ENCODE measurements around the gene KCNMA1. TPM values are rescaled to one million over a fixed set of nuclear protein-coding genes. Genes with fewer than 3 reads are reported as not detected.

KCNMA1 gene
- polyA plus RNA-seq, 1 experiment = 21.4 TPM

DNA sequence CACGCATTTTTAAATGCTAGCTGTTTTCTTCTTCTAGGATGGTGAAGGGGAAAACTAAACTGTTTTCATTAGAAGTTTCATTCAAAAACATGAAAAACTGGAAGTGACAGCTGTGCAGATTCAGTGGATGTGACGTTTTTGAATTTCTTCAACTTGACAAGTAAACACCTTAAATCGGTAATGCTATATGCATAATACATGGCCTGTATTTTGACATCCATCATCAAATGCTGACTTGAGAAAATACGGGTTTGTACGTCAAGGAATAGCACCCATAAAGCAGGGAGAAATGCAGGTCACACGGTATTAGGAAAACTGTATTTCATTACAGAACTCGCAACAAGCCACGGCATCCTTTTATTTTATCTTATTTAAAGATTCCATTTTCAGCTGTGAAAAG lies 720.5 kb downstream of the KCNMA1 start:
- DNase-seq (ENCODE audit: low read depth) = no peak
- CTCF ChIA-PET = no interaction called here
- Histone ChIP-seq H3K4me3 (ENCODE audit: low read depth, low read length) (no peak overlapping the region), H3K27me3 (ENCODE audit: control insufficient read depth, insufficient read depth, low read length) (no peaks in the 10 kb centered on the region), H3K36me3 (ENCODE audit: control insufficient read depth, insufficient read depth, low read length) (no peaks in the 10 kb centered on the region)
- POLR2A ChIA-PET = no interaction called here
- TF ChIP-seq, protein P1, sequence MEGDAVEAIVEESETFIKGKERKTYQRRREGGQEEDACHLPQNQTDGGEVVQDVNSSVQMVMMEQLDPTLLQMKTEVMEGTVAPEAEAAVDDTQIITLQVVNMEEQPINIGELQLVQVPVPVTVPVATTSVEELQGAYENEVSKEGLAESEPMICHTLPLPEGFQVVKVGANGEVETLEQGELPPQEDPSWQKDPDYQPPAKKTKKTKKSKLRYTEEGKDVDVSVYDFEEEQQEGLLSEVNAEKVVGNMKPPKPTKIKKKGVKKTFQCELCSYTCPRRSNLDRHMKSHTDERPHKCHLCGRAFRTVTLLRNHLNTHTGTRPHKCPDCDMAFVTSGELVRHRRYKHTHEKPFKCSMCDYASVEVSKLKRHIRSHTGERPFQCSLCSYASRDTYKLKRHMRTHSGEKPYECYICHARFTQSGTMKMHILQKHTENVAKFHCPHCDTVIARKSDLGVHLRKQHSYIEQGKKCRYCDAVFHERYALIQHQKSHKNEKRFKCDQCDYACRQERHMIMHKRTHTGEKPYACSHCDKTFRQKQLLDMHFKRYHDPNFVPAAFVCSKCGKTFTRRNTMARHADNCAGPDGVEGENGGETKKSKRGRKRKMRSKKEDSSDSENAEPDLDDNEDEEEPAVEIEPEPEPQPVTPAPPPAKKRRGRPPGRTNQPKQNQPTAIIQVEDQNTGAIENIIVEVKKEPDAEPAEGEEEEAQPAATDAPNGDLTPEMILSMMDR (IDR thresholded peaks at IDR 0.05; ENCODE audit: insufficient read depth, low read depth, low read length) = no peak

DNA sequence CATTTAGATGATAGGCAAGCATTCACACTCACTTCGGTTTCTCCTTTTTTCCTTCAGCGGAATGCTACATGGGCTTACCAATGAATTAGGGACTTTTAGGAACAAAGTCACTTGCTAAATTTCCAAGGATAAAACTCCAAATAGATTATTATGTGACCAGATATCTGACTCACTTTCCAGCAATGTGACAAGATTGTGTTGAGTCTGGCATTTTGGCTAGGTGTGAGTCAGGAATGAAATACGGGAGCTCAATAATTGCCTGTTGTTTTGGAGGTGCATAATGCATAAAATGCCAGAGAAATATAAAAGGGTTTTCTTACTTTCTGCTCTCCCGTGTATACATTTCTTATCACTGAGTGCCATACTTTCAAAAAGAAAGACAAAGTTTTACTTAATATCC lies 721.1 kb downstream of the KCNMA1 start:
- H3K36me3 ChIP-seq (ENCODE audit: control insufficient read depth, insufficient read depth, low read length) = no peaks in the 10 kb centered on the region
- no peak for DNase-seq (ENCODE audit: low read depth)
- TF ChIP-seq, protein P1 (IDR thresholded peaks at IDR 0.05; ENCODE audit: insufficient read depth, low read depth, low read length) = no peak
- no peak overlapping the region for H3K4me3 ChIP-seq (ENCODE audit: low read depth, low read length)
- ChIA-PET POLR2A (no interaction called here), CTCF (interaction anchor here (0.7 kb wide), 1 partner anchor 854 kb away, joined by 3 read pairs; no protein-coding TSS in a partner anchor)
- H3K27me3 ChIP-seq (ENCODE audit: control insufficient read depth, insufficient read depth, low read length) = no peaks in the 10 kb centered on the region

DNA sequence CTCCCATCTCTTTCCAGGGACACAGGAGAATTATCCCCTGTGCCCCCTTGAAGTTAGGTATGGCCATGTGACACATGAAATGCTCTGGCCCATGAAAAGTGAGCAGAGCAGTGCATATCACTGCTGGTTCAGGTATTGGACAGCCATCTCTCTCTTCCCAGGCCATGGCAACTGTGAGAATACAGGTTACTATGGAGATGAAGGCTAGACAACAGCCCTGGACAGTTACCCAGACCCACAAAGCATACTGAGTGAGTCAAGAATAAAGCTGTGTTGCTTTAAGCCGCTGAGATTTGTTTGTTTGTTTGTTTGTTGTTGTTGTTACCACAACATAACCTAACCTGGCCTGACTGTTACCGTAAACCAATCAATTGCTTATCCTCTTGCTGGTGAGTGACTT lies 722.3 kb downstream of the KCNMA1 start:
- CTCF ChIA-PET = no interaction called here
- POLR2A ChIA-PET = no interaction called here
- H3K36me3 ChIP-seq (ENCODE audit: control insufficient read depth, insufficient read depth, low read length) = no peaks in the 10 kb centered on the region
- H3K4me3 ChIP-seq (ENCODE audit: low read depth, low read length) = no peak overlapping the region
- TF ChIP-seq, protein P1 (IDR thresholded peaks at IDR 0.05; ENCODE audit: insufficient read depth, low read depth, low read length) = no peak
- no peak for DNase-seq (ENCODE audit: low read depth)
- no peaks in the 10 kb centered on the region for H3K27me3 ChIP-seq (ENCODE audit: control insufficient read depth, insufficient read depth, low read length)

DNA sequence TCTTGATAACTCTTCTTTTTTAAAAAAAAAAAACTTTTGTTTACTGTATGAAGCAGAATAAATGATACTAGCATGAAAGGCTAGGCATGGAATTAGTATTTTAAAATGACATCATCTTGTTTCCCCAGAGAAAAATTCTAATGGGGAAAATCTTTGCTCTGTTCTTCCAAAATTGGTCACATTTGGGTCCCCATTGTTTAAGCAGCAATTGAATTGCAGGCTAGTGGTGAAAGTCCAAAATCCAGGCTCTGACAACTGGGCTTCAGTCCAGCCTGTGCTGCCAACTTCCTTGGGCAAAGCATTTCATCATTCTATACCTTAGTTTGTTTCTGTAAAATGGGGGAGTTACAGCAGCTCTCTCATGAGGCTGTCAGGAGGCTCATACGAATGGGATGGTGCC lies 726.4 kb downstream of the KCNMA1 start:
- DNase-seq (ENCODE audit: low read depth) = no peak
- TF ChIP-seq, protein P1 (IDR thresholded peaks at IDR 0.05; ENCODE audit: insufficient read depth, low read depth, low read length) = no peak
- Histone ChIP-seq H3K36me3 (ENCODE audit: control insufficient read depth, insufficient read depth, low read length) (no peaks in the 10 kb centered on the region), H3K27me3 (ENCODE audit: control insufficient read depth, insufficient read depth, low read length) (no peaks in the 10 kb centered on the region), H3K4me3 (ENCODE audit: low read depth, low read length) (no peak overlapping the region)
- POLR2A ChIA-PET = no interaction called here
- CTCF ChIA-PET = no interaction called here

DNA sequence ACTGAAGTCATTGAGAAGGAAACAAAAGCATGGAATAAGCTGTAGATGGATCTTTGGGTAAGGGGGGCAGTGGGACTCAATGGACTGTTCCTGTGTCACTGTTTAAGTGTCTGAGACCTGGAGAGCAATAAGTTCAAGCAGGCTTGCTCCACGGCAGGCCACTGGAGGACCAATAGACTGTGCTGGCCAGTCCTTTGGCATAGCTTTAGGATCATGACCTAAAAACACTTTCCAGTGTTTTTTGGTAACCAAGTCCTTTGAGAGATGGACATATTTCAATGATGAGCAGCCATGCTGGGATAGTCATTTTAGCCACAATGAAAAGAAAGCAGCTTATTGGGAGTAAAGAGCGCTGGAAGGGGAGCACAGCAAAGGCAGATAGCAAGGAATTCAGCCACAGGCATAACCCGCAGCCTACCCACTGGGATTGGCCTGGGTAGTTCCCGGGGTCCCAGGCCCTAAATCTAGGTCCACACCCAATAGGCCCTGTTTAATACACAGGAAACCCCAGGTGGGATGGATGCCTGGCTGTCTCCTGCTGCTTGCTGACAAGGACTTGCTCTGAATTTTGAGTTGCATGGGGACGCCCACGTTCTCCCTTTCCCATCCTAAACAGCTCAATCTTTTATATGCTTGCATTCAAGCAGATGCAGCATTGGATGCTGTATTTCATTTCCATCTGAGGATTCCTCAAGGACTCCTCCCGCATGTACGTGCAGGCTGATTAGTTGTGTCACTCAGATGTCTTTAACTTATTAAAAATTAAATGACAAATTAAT lies 727.2 kb downstream of the KCNMA1 start:
- TF ChIP-seq, protein P1 (IDR thresholded peaks at IDR 0.05; ENCODE audit: insufficient read depth, low read depth, low read length) = no peak
- ChIA-PET POLR2A (no interaction called here), CTCF (no interaction called here)
- no peaks in the 10 kb centered on the region for H3K27me3 ChIP-seq (ENCODE audit: control insufficient read depth, insufficient read depth, low read length)
- no peak for DNase-seq (ENCODE audit: low read depth)
- H3K4me3 ChIP-seq (ENCODE audit: low read depth, low read length) = no peak overlapping the region
- H3K36me3 ChIP-seq (ENCODE audit: control insufficient read depth, insufficient read depth, low read length) = no peaks in the 10 kb centered on the region
